ENCODE results near the gene CTNND2. TPM values are rescaled to one million over a fixed set of nuclear protein-coding genes. Genes with fewer than 3 reads are reported as not detected.

CTNND2 gene
- total RNA-seq, 4 donors from 2014 or later, result 0.22 to 2.8 (median 0.39) TPM

GRCh38 chr5:11897781-11898180, 6.5 kb downstream of the CTNND2 start:
- H3K9me3 ChIP-seq, result no peaks in the 10 kb centered on the region
- H3K27me3 ChIP-seq, result no peaks in the 10 kb centered on the region
- H3K4me1 ChIP-seq, result no peaks in the 10 kb centered on the region
- no peak overlapping the region for H3K4me3 ChIP-seq (replicated peaks in 1 of 3)
- no peak for TF ChIP-seq CTCF (IDR thresholded peaks at IDR 0.05)
- no peak for TF ChIP-seq POLR2A (IDR thresholded peaks at IDR 0.05)
- intact Hi-C loops (cut with DNase I), result no loop called here
- H3K27ac ChIP-seq, result no peak overlapping the region
- no peak for DNase-seq
- no peaks in the 10 kb centered on the region for H3K36me3 ChIP-seq

- DNase-seq, result no peak
- Histone ChIP-seq H3K27ac (no peak overlapping the region), H3K27me3 (no peaks in the 10 kb centered on the region), H3K9me3 (no peaks in the 10 kb centered on the region), H3K4me1 (no peaks in the 10 kb centered on the region), H3K36me3 (no peaks in the 10 kb centered on the region), H3K4me3 (replicated peaks in 1 of 3) (no peak overlapping the region)
- intact Hi-C loops (cut with DNase I), result no loop called here
- TF ChIP-seq POLR2A (IDR thresholded peaks at IDR 0.05) (no peak), CTCF (IDR thresholded peaks at IDR 0.05) (no peak)
- WGBS, 2 donors, result 75 to 79% methylated on average over 5 of the region's 5 CpGs
Measured at GRCh38 chr5:11894992-11895391, 9.3 kb downstream of the CTNND2 start.

GRCh38 chr5:11892832-11893231, 11.4 kb downstream of the CTNND2 start:
- H3K4me3 ChIP-seq (replicated peaks in 1 of 3), result no peak overlapping the region
- H3K4me1 ChIP-seq, result no peaks in the 10 kb centered on the region
- H3K27me3 ChIP-seq, result no peaks in the 10 kb centered on the region
- no peak overlapping the region for H3K27ac ChIP-seq
- no peak for TF ChIP-seq CTCF (IDR thresholded peaks at IDR 0.05)
- TF ChIP-seq POLR2A (IDR thresholded peaks at IDR 0.05), result no peak
- H3K36me3 ChIP-seq, result no peaks in the 10 kb centered on the region
- intact Hi-C loops (cut with DNase I), result no loop called here
- DNase-seq, result no peak
- 91 to 92% methylated on average over 6 of the region's 6 CpGs for whole genome bisulfite sequencing, 2 donors
- no peaks in the 10 kb centered on the region for H3K9me3 ChIP-seq

- H3K9me3 ChIP-seq, result no peaks in the 10 kb centered on the region
Measured at GRCh38 chr5:11890777-11891176, 13.5 kb downstream of the CTNND2 start.

GRCh38 chr5:11888221-11888620, 16.0 kb downstream of the CTNND2 start:
- no peak for DNase-seq

More at GRCh38 chr5:11890777-11891176, 13.5 kb downstream of the CTNND2 start:
- no peak for TF ChIP-seq CTCF (IDR thresholded peaks at IDR 0.05)
- no peak for TF ChIP-seq POLR2A (IDR thresholded peaks at IDR 0.05)
- 71 to 83% methylated on average over 3 of the region's 3 CpGs for WGBS, 2 donors
- intact Hi-C loops (cut with DNase I), result no loop called here
- Histone ChIP-seq H3K4me1 (no peaks in the 10 kb centered on the region), H3K4me3 (replicated peaks in 1 of 3) (no peak overlapping the region), H3K27me3 (no peaks in the 10 kb centered on the region), H3K27ac (no peak overlapping the region), H3K36me3 (no peaks in the 10 kb centered on the region)
- no peak for DNase-seq

More at GRCh38 chr5:11888221-11888620, 16.0 kb downstream of the CTNND2 start:
- intact Hi-C loops (cut with DNase I), result no loop called here
- H3K36me3 ChIP-seq, result no peaks in the 10 kb centered on the region
- H3K4me1 ChIP-seq, result no peaks in the 10 kb centered on the region
- no peak for TF ChIP-seq CTCF (IDR thresholded peaks at IDR 0.05)
- TF ChIP-seq POLR2A (IDR thresholded peaks at IDR 0.05), result no peak
- WGBS, 2 donors, result 94% methylated on average over 4 of the region's 4 CpGs
- H3K9me3 ChIP-seq, result no peaks in the 10 kb centered on the region
- no peaks in the 10 kb centered on the region for H3K27me3 ChIP-seq
- H3K27ac ChIP-seq, result no peak overlapping the region
- H3K4me3 ChIP-seq (replicated peaks in 1 of 3), result no peak overlapping the region

All from thyroid gland (tissue), 4 donors.